Panc1 (cell line): ENCODE measurements around the gene TBATA.
"Not testable (repeated sequence)": the region's sequence is repeated elsewhere in the genome, so short reads cannot be mapped to it uniquely, and the experiment has no call there.

Source experiments
- POLR2AphosphoS5 ChIP-seq: IDR thresholded peaks from 2 replicates; pipeline ENCODE4 v1.6.1; 2012; ENCODE audit warnings: mild to moderate bottlenecking, low read depth, low read length, moderate library complexity
- SIN3A ChIP-seq: IDR thresholded peaks from 2 replicates; pipeline ENCODE4 v1.6.1; 2012; ENCODE audit warnings: low read depth, mild to moderate bottlenecking, low read length, moderate library complexity, borderline replicate concordance; ENCODE audit not compliant: insufficient read depth
- TCF7L2 ChIP-seq: IDR thresholded peaks from 2 replicates; pipeline ENCODE4 v1.6.1; 2011; ENCODE audit warnings: mild to moderate bottlenecking, low read depth, low read length, inconsistent platforms
- TF ChIP-seq, protein P1 (sequence below): fragments of 450-650 bp; IDR thresholded peaks from 2 replicates; pipeline ENCODE4 v1.5.1; 2017; ENCODE audit warnings: mild to moderate bottlenecking
- TF ChIP-seq, protein P2 (sequence below), 2 experiments: IDR thresholded peaks; 2 replicates each; pipeline ENCODE4 v1.6.1; 2011 to 2012; ENCODE audit warnings: low read depth in 2 of 2, control low read depth in 1 of 2, low read length in 1 of 2, mild to moderate bottlenecking in 1 of 2, moderate library complexity in 1 of 2; ENCODE audit not compliant: insufficient read depth in 1 of 2

DNA sequence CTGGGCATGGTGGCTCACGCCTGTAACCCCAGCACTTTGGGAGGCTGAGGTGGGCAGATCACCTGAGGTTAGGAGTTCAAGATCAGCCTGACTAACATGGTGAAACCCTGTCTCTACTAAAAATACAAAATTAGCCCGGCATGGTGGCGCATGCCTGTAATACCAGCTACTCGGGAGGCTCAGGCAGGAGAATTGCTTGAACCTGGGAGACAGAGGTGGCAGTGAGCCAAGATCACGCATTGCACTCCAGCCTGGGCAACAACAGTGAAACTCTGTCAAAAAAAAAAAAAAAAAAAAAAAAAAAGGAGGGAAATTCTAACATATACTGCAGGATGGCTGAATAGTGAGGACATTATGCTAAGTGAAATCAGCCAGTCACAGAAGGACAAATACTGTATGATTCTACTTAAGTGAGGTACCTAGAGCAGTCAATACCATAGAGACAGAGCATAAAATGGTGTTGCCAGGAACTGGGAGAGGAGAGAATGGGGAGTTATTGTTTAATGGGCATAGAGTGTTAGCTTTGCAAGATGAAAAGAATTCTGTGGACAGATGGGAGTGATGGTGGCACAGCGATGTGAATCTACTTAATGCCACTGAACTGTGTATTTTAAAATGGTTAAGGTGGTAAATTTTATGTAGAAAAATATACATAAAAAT is 17.0 kb downstream of the TBATA start:
- TF ChIP-seq SIN3A, POLR2AphosphoS5, TCF7L2: not testable (repeated sequence)
- TF ChIP-seq, protein P1, sequence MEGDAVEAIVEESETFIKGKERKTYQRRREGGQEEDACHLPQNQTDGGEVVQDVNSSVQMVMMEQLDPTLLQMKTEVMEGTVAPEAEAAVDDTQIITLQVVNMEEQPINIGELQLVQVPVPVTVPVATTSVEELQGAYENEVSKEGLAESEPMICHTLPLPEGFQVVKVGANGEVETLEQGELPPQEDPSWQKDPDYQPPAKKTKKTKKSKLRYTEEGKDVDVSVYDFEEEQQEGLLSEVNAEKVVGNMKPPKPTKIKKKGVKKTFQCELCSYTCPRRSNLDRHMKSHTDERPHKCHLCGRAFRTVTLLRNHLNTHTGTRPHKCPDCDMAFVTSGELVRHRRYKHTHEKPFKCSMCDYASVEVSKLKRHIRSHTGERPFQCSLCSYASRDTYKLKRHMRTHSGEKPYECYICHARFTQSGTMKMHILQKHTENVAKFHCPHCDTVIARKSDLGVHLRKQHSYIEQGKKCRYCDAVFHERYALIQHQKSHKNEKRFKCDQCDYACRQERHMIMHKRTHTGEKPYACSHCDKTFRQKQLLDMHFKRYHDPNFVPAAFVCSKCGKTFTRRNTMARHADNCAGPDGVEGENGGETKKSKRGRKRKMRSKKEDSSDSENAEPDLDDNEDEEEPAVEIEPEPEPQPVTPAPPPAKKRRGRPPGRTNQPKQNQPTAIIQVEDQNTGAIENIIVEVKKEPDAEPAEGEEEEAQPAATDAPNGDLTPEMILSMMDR: not testable (repeated sequence)
- TF ChIP-seq, protein P2, sequence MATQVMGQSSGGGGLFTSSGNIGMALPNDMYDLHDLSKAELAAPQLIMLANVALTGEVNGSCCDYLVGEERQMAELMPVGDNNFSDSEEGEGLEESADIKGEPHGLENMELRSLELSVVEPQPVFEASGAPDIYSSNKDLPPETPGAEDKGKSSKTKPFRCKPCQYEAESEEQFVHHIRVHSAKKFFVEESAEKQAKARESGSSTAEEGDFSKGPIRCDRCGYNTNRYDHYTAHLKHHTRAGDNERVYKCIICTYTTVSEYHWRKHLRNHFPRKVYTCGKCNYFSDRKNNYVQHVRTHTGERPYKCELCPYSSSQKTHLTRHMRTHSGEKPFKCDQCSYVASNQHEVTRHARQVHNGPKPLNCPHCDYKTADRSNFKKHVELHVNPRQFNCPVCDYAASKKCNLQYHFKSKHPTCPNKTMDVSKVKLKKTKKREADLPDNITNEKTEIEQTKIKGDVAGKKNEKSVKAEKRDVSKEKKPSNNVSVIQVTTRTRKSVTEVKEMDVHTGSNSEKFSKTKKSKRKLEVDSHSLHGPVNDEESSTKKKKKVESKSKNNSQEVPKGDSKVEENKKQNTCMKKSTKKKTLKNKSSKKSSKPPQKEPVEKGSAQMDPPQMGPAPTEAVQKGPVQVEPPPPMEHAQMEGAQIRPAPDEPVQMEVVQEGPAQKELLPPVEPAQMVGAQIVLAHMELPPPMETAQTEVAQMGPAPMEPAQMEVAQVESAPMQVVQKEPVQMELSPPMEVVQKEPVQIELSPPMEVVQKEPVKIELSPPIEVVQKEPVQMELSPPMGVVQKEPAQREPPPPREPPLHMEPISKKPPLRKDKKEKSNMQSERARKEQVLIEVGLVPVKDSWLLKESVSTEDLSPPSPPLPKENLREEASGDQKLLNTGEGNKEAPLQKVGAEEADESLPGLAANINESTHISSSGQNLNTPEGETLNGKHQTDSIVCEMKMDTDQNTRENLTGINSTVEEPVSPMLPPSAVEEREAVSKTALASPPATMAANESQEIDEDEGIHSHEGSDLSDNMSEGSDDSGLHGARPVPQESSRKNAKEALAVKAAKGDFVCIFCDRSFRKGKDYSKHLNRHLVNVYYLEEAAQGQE (IDR thresholded peaks at IDR 0.05; ENCODE audit: insufficient read depth in 1 of 2, low read depth in 2 of 2, low read length in 1 of 2): not testable (repeated sequence)
